Astrocyte (in vitro differentiated cells and primary cell): ENCODE measurements around the gene LIMK2.

Experiments used
- EZH2 ChIP-seq: IDR thresholded peaks from 2 replicates; pipeline ENCODE4 v1.6.1; 2012; ENCODE audit warnings: mild to moderate bottlenecking, low read length, inconsistent platforms; ENCODE audit not compliant: insufficient read depth
- TF ChIP-seq, protein P1 (sequence below): IDR thresholded peaks from 2 replicates; pipeline ENCODE4 v1.5.1; 2011; ENCODE audit warnings: low read depth, mild to moderate bottlenecking, inconsistent platforms, low read length, moderate library complexity; ENCODE audit not compliant: insufficient read depth

DNA sequence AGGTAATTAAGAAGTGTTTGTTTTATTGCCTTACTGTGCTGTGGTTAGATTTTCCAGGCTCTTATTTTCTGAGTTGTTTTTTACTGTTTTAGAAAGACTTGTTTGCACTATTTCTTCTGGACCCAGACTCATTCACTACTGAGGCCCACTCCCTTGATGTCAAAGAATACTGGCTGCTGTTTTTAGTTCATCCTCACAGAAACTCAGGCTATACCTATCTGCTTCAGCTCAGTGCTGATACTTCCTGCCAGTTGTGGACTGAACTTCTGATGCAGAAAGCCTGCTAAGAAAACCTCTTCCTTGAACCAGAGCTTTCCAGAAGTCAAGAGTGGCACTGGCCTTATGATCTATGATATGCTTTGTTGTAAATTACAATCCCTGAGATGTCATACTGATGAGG, 96.1 kb downstream of the LIMK2 start:
- TF ChIP-seq, protein P1, sequence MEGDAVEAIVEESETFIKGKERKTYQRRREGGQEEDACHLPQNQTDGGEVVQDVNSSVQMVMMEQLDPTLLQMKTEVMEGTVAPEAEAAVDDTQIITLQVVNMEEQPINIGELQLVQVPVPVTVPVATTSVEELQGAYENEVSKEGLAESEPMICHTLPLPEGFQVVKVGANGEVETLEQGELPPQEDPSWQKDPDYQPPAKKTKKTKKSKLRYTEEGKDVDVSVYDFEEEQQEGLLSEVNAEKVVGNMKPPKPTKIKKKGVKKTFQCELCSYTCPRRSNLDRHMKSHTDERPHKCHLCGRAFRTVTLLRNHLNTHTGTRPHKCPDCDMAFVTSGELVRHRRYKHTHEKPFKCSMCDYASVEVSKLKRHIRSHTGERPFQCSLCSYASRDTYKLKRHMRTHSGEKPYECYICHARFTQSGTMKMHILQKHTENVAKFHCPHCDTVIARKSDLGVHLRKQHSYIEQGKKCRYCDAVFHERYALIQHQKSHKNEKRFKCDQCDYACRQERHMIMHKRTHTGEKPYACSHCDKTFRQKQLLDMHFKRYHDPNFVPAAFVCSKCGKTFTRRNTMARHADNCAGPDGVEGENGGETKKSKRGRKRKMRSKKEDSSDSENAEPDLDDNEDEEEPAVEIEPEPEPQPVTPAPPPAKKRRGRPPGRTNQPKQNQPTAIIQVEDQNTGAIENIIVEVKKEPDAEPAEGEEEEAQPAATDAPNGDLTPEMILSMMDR: no peak
- TF ChIP-seq EZH2: no peak
